Thoracic aorta (tissue), 2 donors: ENCODE data around the gene EMX1. TPM values are rescaled to one million over a fixed set of nuclear protein-coding genes. Genes with fewer than 3 reads are reported as not detected.

Source experiments
- ATAC-seq: fragments of 150-250 bp; one replicate; pipeline ENCODE4 v1.8.0; 2017; ENCODE audit warnings: low read depth; ENCODE audit not compliant: insufficient number of reproducible peaks, low FRiP score
- DNase-seq: peaks from one replicate; pipeline ENCODE4 v3.0.0-alpha.2; 2020; ENCODE audit warnings: low spot score
- H3K27ac ChIP-seq, 2 donors: fragments of 200-600 bp; sonication (generic); 1 replicate in 1 of 2; 2 replicates in 1 of 2; pipeline ENCODE4 v1.5.1; 2016; ENCODE audit warnings: mild to moderate bottlenecking in 2 of 2, moderate library complexity in 2 of 2
- H3K27me3 ChIP-seq: fragments of 200-600 bp; sonication (generic); replicated peaks from 2 replicates; pipeline ENCODE4 v1.6.0; 2016; ENCODE audit warnings: mild to moderate bottlenecking; ENCODE audit not compliant: insufficient read depth
- H3K36me3 ChIP-seq: fragments of 200-600 bp; sonication (generic); one replicate; pipeline ENCODE4 v1.5.1; 2016
- H3K4me1 ChIP-seq, 2 donors: fragments of 200-600 bp; sonication (generic); 1 replicate in 1 of 2; 2 replicates in 1 of 2; pipeline versions ENCODE4 v1.5.1 to v1.6.0; 2016; ENCODE audit warnings: low read depth in 2 of 2, mild to moderate bottlenecking in 1 of 2; ENCODE audit not compliant: control insufficient read depth in 1 of 2
- H3K4me3 ChIP-seq: fragments of 200-600 bp; sonication (generic); 2 replicates; pipeline ENCODE4 v1.5.1; 2016; ENCODE audit warnings: mild to moderate bottlenecking
- H3K9me3 ChIP-seq: fragments of 200-600 bp; sonication (generic); 2 replicates; pipeline ENCODE4 v1.5.1; 2016
- CTCF ChIP-seq: fragments of 200-600 bp; sonication (generic); IDR thresholded peaks from one replicate; pipeline ENCODE4 v1.5.1; 2019; ENCODE audit warnings: antibody characterized with exemption
- total RNA-seq, 2 donors: library from RNA; depleted of rRNA; stranded (reverse); fragments of >200 nt; gene quantifications; one replicate each; pipeline versions ENCODE4 v1.1.0 to v1.2.3, GENCODE V29; 2016

EMX1 gene
- total RNA-seq, 2 donors from 2014 or later, result not detected

DNA sequence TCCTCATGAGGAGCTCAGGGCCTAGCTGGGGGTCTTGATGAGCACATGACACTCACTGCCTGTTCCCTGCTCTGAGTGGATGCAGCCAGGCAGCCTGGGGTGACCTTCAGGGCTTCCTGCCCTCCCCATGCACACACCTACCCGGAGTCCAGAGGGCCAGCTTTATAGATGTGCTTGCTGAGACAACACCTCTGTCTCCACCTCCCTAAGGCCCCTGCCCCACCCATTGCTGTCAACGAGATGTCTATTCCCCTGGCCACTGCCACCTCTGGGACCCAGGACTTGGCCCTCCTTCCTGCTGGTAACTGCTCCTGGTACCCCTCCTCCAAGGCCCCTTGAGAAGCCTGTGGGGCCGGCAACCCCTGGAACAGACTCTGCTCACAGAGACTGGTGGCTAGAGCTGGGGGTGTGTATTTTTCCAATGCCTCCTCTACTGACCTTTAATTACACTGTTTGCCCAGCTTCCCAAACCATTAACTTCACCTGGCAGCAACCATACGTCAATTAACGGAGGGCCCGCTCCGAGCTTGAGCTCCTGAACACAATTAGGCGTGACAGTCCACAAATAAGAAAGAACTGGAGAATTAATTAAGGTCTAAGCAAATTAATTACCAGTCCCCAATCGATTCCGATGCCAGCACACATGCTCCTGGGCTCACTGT is 66.3 kb downstream of the EMX1 start:
- no peak for ATAC-seq
- Histone ChIP-seq H3K4me3 (no peak overlapping the region), H3K36me3 (no peaks in the 10 kb centered on the region), H3K27ac (no peak overlapping the region), H3K4me1 (no peaks in the 10 kb centered on the region), H3K9me3 (no peaks in the 10 kb centered on the region), H3K27me3 (no peaks in the 10 kb centered on the region)
- TF ChIP-seq CTCF, result no peak
- no peak for DNase-seq

DNA sequence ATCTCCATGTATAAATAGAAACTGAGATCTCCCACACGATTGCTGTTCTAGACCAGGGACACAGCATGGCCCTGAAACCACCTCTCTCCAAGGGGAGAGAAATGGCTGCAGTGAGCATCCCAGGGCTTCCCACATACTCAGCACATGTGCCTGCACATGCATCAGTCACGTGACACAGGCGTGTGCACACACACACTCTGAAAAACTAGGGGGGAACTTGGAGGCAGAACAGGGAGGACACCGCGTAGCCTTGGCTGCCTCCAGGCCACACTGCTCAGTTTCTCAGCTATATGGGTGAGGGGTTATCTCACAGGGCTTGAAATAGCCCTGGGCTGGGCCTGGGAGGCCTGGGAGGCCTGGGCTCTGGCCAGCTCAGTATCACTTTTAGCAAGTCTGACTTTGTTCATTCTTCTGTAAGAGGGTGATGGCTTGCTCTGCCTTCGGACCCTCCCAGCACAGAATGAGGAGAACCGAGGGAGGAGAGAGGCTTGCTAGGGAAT is 66.9 kb downstream of the EMX1 start:
- no peak for TF ChIP-seq CTCF
- H3K27me3 ChIP-seq, result no peaks in the 10 kb centered on the region
- peaks cover 0 to under 1% of the 10 kb centered on the region in 2 donors for H3K4me1 ChIP-seq
- H3K4me3 ChIP-seq, result no peak overlapping the region
- ATAC-seq (no peak), DNase-seq (no peak)
- no peaks in the 10 kb centered on the region for H3K9me3 ChIP-seq
- no peak overlapping the region for H3K27ac ChIP-seq
- H3K36me3 ChIP-seq, result no peaks in the 10 kb centered on the region

Other genes starting within 250 kb of the EMX1 start
- gene EXOC6B, start 91.5 kb upstream of the EMX1 start, total RNA-seq, result 10 to 100 TPM; 29.6 to 44.5 TPM
- gene SPR, start 30.1 kb upstream of the EMX1 start, total RNA-seq, result 10 to 100 TPM; 26.1 to 42.6 TPM
- 10 to 100 TPM; 16.6 to 18.1 TPM for gene SFXN5, start 154.2 kb downstream of the EMX1 start, total RNA-seq
- gene RAB11FIP5, start 195.4 kb downstream of the EMX1 start, total RNA-seq, result 10 to 100 TPM; 62.4 to 78.8 TPM